Measurements from ENCODE around the gene OR10R2.

Gene OR10R2

DNA sequence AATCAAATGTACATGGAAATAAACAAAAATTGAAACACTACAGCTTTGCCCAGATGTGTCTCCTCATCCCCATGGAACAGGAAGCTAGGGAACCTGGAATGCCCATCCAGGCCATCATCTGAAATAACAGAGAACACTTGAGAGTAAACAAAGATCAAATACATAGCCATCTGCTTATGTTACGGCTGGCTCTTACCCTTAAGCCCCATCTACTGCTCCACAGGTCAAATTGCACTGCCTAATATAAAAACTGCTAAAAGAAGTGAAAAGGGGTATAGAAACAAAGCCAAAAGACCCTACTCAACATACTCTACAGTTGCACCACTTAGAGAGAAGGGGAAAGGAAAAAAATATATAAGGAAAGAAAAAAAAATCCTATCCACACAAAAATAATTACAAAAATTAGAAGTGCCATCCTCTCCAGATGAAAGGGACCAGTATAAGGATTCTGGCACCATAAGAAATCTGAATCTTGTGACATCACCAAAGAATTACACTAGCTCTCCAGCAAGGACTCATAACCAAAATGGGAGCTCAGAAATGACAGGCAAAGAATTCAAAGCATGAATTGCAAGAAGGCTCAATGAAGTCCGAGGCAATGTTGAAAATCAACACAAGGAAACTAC is 55.3 kb downstream of the OR10R2 start:
- no peak for DNase-seq (ENCODE audit: low read depth in 2 of 2, low spot score in 1 of 2)

Data from stimulated activated CD8-positive, alpha-beta memory T cell treated with anti-CD3 and anti-CD28 coated beads, Interleukin-4, amount 100 ng/mL, for 1 hour (primary cell).